ENCODE data around the gene LRG1. TPM values are rescaled to one million over a fixed set of nuclear protein-coding genes. Genes with fewer than 3 reads are reported as not detected.

LRG1 gene
- total and polyA plus RNA-seq, 8 donors, result 2.1 to 23.3 (median 7.6) TPM; not detected in 1

DNA sequence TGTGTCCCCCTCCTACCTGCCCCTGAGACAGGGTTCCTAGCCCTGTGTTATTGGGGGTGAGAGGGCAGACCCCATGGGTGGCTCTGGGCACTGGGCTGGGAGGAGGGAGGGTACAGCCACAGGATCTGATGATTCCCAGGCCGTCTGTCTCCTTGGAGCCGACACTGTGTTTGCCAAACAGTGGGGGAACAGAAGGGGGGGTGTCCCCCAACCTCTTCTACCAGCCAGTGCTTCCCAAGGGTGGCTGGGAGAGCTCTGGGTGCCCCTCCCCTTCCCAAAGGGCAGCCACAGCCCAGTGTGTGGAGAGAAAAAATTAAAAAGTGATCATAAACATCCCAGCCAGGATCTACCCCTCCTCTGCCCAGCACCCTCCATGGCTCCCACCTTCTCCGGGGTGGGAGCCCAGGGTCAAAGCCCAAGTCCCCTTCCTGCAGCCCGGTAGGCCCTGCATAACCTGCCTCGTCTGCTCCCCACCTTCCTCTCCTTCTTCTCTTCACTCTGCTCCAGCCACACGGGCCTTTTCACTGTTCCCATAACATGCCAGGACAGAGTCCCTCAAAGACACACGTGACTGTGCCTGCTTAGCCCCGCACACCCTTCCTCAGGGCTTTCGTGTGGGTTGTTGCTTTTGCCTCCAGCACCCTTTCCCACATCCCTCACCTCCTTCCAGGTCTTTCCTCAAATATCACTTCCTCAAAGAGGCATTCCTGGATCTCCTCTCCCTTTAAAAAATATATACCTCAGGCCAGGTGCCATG is 20.1 kb downstream of the LRG1 start:
- Histone ChIP-seq H3K27ac (peak overlapping the region; percentile 52 to 89 (median 79)), H3K4me1 (peaks cover 17 to 39% (median 27%) of the 10 kb centered on the region in 4 donors), H3K27me3 (peaks cover 0 to 13% (median 0%) of the 10 kb centered on the region in 3 donors), H3K36me3 (peaks cover 0 to 8% (median 0%) of the 10 kb centered on the region in 4 donors), H3K9me3 (no peaks in the 10 kb centered on the region), H3K4me3 (no peak overlapping the region)
- TF ChIP-seq, protein P1, sequence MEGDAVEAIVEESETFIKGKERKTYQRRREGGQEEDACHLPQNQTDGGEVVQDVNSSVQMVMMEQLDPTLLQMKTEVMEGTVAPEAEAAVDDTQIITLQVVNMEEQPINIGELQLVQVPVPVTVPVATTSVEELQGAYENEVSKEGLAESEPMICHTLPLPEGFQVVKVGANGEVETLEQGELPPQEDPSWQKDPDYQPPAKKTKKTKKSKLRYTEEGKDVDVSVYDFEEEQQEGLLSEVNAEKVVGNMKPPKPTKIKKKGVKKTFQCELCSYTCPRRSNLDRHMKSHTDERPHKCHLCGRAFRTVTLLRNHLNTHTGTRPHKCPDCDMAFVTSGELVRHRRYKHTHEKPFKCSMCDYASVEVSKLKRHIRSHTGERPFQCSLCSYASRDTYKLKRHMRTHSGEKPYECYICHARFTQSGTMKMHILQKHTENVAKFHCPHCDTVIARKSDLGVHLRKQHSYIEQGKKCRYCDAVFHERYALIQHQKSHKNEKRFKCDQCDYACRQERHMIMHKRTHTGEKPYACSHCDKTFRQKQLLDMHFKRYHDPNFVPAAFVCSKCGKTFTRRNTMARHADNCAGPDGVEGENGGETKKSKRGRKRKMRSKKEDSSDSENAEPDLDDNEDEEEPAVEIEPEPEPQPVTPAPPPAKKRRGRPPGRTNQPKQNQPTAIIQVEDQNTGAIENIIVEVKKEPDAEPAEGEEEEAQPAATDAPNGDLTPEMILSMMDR (IDR thresholded peaks at IDR 0.05), result no peak
- TF ChIP-seq POLR2AphosphoS5 (IDR thresholded peaks at IDR 0.05), result peak in 1 of 3 donors; percentile 31
- WGBS, 5 donors, result 54 to 67% (median 58%) methylated on average over 8 to 9 of the region's 9 CpGs
- intact Hi-C loops (cut with DNase I; ENCODE audit: low total_unique reads), result no loop called here
- peak in 1 of 2 donors; percentile 64 for DNase-seq

DNA sequence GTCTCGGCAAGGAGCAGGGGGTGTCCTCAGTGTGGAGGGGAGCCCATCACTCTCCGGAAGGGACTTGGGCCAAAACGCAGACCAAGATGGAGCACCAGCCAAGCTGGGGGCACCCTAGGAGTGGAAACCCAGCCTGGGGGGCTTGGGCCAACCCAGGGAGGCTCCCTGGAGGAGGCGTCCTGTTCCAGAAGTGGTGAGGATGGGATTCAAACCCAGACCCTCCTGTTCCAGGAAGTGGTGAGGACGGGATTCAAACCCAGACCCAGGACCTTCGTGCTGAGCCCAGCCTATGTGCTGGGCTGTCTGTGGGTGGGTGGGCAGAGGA is 20.7 kb downstream of the LRG1 start:
- intact Hi-C loops (cut with DNase I; ENCODE audit: low total_unique reads), result no loop called here

DNA sequence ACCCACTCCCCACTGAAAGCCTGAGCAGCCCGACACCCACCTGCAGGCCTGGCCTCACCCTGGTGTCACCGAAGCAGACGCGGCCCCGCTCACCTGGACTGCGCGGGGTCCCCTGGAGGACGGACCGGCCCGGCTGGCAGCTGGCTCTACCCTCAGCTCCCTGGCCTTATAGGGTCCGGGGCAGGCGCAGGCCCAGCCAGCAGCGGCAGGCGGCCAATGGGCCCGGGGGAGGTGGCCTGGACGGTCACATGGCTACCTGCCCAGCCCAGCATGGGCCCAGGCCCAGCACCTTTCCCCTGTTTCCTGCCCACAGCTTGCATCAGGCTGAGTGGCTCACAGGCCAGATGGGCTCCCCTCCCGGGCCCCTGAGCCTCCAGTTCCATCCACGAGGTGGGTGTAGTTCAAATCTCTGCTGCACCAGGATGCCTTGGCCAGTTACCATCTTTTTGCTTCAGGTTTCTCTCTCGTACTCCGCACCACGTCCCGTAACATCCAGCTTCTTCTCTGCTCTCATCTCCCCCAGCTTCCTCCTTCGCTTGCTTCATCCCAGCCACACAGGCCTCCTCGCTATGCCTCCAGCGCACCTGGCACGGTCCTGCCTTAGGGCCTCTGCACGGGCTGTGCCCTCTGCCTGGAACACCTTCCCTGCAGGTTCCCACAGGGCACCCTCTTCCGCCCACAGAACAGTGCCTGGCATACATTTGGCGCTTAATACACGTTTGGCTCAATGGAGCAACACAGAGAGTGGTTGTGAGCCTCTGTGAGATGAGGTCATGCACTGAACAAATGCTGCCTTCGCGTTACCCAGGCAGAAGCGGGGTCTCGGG is 21.3 kb downstream of the LRG1 start, which contains the start of gene PLIN4:
TSS of gene PLIN4 (minus strand) at position 142 of the 827 bp plus-strand sequence. CDS start 214 bp downstream, outside the sequence.
- Histone ChIP-seq H3K9me3 (no peaks in the 10 kb centered on the region), H3K36me3 (peaks cover 0 to 14% (median 1%) of the 10 kb centered on the region in 4 donors), H3K4me3 (peak within 1 kb of the TSS; percentile 33 to 45 (median 40)), H3K4me1 (peaks cover 17 to 37% (median 26%) of the 10 kb centered on the region in 4 donors), H3K27me3 (peaks cover 0 to 12% (median 0%) of the 10 kb centered on the region in 3 donors), H3K27ac (peak within 1 kb of the TSS; percentile 52 to 89 (median 79))
- 33 to 59% (median 37%) methylated on average over 21 to 34 of the region's 34 CpGs for WGBS, 5 donors
- no peak for TF ChIP-seq EP300 (IDR thresholded peaks at IDR 0.05)
- TF ChIP-seq POLR2AphosphoS5 (IDR thresholded peaks at IDR 0.05), result peak; percentile 61 to 83 (median 63)
- no peak for TF ChIP-seq POLR2A (IDR thresholded peaks at IDR 0.05)
- TF ChIP-seq, protein P1 (IDR thresholded peaks at IDR 0.05), result no peak
- intact Hi-C loops (cut with DNase I; ENCODE audit: low total_unique reads), result no loop called here
- peak; percentile 69 to 89 for DNase-seq

More for the DNA sequence above, 20.7 kb downstream of the LRG1 start:
- Histone ChIP-seq H3K4me3 (no peak overlapping the region), H3K36me3 (peaks cover 0 to 8% (median 0%) of the 10 kb centered on the region in 4 donors), H3K27me3 (peaks cover 0 to 13% (median 0%) of the 10 kb centered on the region in 3 donors), H3K27ac (peak overlapping the region; percentile 52 to 89 (median 79)), H3K4me1 (peaks cover 17 to 39% (median 27%) of the 10 kb centered on the region in 4 donors), H3K9me3 (no peaks in the 10 kb centered on the region)
- DNase-seq, result no peak
- TF ChIP-seq POLR2AphosphoS5 (IDR thresholded peaks at IDR 0.05) (no peak), EP300 (IDR thresholded peaks at IDR 0.05) (no peak), POLR2A (IDR thresholded peaks at IDR 0.05) (no peak)
- TF ChIP-seq, protein P1 (IDR thresholded peaks at IDR 0.05), result no peak
- WGBS, 5 donors, result 81 to 97% (median 91%) methylated on average over 6 of the region's 6 CpGs

DNA sequence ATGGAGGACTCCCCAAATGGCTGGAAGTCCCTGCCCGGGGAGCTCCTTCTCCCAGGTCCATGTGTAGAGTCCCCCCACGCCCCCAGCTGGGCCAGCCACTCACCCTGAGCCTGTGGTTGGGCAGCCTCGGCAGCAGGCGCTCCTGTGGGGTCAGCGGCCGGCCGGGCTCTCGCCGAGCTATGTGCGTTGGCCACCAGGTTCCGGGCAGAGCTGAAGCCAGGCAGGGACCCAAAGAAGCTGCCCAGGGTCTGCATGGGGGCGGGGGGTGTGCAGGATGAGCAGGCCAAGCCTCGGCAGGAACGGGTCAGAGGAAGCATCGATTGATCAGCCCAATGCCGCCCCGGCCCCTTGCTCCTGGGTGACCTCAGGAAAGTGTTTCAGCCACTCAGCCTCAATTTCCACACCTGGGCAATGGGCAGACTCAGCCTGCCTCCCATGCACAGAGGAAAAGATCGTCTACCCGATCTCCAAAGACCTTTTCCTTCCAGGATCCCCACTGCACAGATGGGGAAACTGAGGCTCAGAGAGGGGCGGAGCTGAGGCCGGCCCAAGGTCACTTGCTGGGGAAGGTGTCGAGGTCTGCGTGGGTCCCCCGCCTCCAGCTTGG is 22.3 kb downstream of the LRG1 start:
- Histone ChIP-seq H3K27me3 (peaks cover 0 to 8% (median 0%) of the 10 kb centered on the region in 3 donors), H3K27ac (peak overlapping the region in 4 of 5 donors; percentile 77 to 89 (median 80)), H3K36me3 (peaks cover 0 to 21% (median 8%) of the 10 kb centered on the region in 4 donors), H3K4me1 (peaks cover 17 to 37% (median 24%) of the 10 kb centered on the region in 4 donors), H3K9me3 (no peaks in the 10 kb centered on the region), H3K4me3 (peak overlapping the region; percentile 33 to 45 (median 40))
- TF ChIP-seq POLR2AphosphoS5 (IDR thresholded peaks at IDR 0.05), result no peak
- no peak for TF ChIP-seq POLR2A (IDR thresholded peaks at IDR 0.05)
- no peak for TF ChIP-seq EP300 (IDR thresholded peaks at IDR 0.05)
- TF ChIP-seq, protein P1 (IDR thresholded peaks at IDR 0.05), result no peak
- DNase-seq, result no peak
- intact Hi-C loops (cut with DNase I; ENCODE audit: low total_unique reads), result no loop called here
- WGBS, 5 donors, result 77 to 90% (median 84%) methylated on average over 17 to 24 of the region's 24 CpGs
